ENCODE data around the gene PDZD8. TPM values are rescaled to one million over a fixed set of nuclear protein-coding genes. Genes with fewer than 3 reads are reported as not detected.

The PDZD8 gene
- total RNA-seq, 2 experiments from 2014 or later, result 10.9 to 13.4 TPM

- Mint-ChIP-seq H3K27me3 (peaks cover 3% of the 10 kb centered on the region), H3K4me1 (no peaks in the 10 kb centered on the region), H3K9me3 (no peaks in the 10 kb centered on the region), H3K4me3 (no peak overlapping the region), H3K27ac (no peak overlapping the region), H3K36me3 (ENCODE audit: low read depth) (no peaks in the 10 kb centered on the region)
- no peak for DNase-seq
- ChIA-PET POLR2A (no interaction called here), CTCF (interaction anchor here (1.6 kb wide), 1 partner anchor 50 kb away, joined by 5 read pairs; no protein-coding TSS in a partner anchor)
Measured at GRCh38 chr10:117266400-117266799, 108.8 kb downstream of the PDZD8 start.

- CTCF ChIA-PET, result no interaction called here
- POLR2A ChIA-PET, result no interaction called here
- H3K9me3 Mint-ChIP-seq, result no peaks in the 10 kb centered on the region
- no peaks in the 10 kb centered on the region for H3K4me1 Mint-ChIP-seq
- no peaks in the 10 kb centered on the region for H3K36me3 Mint-ChIP-seq (ENCODE audit: low read depth)
- no peak for DNase-seq
- peaks cover 10% of the 10 kb centered on the region for H3K27me3 Mint-ChIP-seq
- no peak overlapping the region for H3K27ac Mint-ChIP-seq
- no peak overlapping the region for H3K4me3 Mint-ChIP-seq
Measured at GRCh38 chr10:117264782-117265181, 110.5 kb downstream of the PDZD8 start.

GRCh38 chr10:117262903-117263293, 112.3 kb downstream of the PDZD8 start:
- Mint-ChIP-seq H3K4me3 (no peak overlapping the region), H3K4me1 (peaks cover 4% of the 10 kb centered on the region), H3K27ac (no peak overlapping the region), H3K9me3 (no peaks in the 10 kb centered on the region), H3K36me3 (ENCODE audit: low read depth) (no peaks in the 10 kb centered on the region), H3K27me3 (peaks cover 15% of the 10 kb centered on the region)
- POLR2A ChIA-PET, result no interaction called here
- no peak for DNase-seq
- CTCF ChIA-PET, result no interaction called here

- H3K27ac Mint-ChIP-seq, result no peak overlapping the region
- no peak overlapping the region for H3K4me3 Mint-ChIP-seq
- CTCF ChIA-PET, result no interaction called here
- no peak for DNase-seq
- peaks cover 4% of the 10 kb centered on the region for H3K4me1 Mint-ChIP-seq
- POLR2A ChIA-PET, result no interaction called here
- H3K9me3 Mint-ChIP-seq, result no peaks in the 10 kb centered on the region
- no peaks in the 10 kb centered on the region for H3K36me3 Mint-ChIP-seq (ENCODE audit: low read depth)
- peaks cover 15% of the 10 kb centered on the region for H3K27me3 Mint-ChIP-seq
Measured at GRCh38 chr10:117262291-117262902, 112.8 kb downstream of the PDZD8 start.

GRCh38 chr10:117261501-117261900, 113.7 kb downstream of the PDZD8 start:
- Mint-ChIP-seq H3K9me3 (no peaks in the 10 kb centered on the region), H3K27ac (no peak overlapping the region), H3K27me3 (peaks cover 15% of the 10 kb centered on the region), H3K4me1 (peaks cover 4% of the 10 kb centered on the region), H3K36me3 (ENCODE audit: low read depth) (no peaks in the 10 kb centered on the region), H3K4me3 (no peak overlapping the region)
- CTCF ChIA-PET, result no interaction called here
- POLR2A ChIA-PET, result no interaction called here
- DNase-seq, result no peak

- Mint-ChIP-seq H3K27ac (no peak overlapping the region), H3K27me3 (peaks cover 15% of the 10 kb centered on the region), H3K4me3 (no peak overlapping the region), H3K4me1 (peaks cover 4% of the 10 kb centered on the region), H3K36me3 (ENCODE audit: low read depth) (no peaks in the 10 kb centered on the region), H3K9me3 (no peaks in the 10 kb centered on the region)
- POLR2A ChIA-PET, result no interaction called here
- CTCF ChIA-PET, result no interaction called here
- no peak for DNase-seq
Measured at GRCh38 chr10:117260084-117260483, 115.2 kb downstream of the PDZD8 start.

- POLR2A ChIA-PET, result no interaction called here
- H3K27ac Mint-ChIP-seq, result no peak overlapping the region
- CTCF ChIA-PET, result interaction anchor here (0.7 kb wide), 1 partner anchor 497 kb away, joined by 4 read pairs; no protein-coding TSS in a partner anchor
- DNase-seq, result no peak
- peaks cover 4% of the 10 kb centered on the region for H3K4me1 Mint-ChIP-seq
- no peak overlapping the region for H3K4me3 Mint-ChIP-seq
- H3K36me3 Mint-ChIP-seq (ENCODE audit: low read depth), result no peaks in the 10 kb centered on the region
- H3K9me3 Mint-ChIP-seq, result no peaks in the 10 kb centered on the region
- H3K27me3 Mint-ChIP-seq, result peaks cover 15% of the 10 kb centered on the region
Measured at GRCh38 chr10:117259279-117259678, 116.0 kb downstream of the PDZD8 start.

GRCh38 chr10:117257721-117258120, 117.5 kb downstream of the PDZD8 start:
- Mint-ChIP-seq H3K4me1 (peaks cover 4% of the 10 kb centered on the region), H3K36me3 (ENCODE audit: low read depth) (no peaks in the 10 kb centered on the region), H3K9me3 (no peaks in the 10 kb centered on the region), H3K27ac (no peak overlapping the region), H3K27me3 (peaks cover 15% of the 10 kb centered on the region), H3K4me3 (no peak overlapping the region)
- CTCF ChIA-PET, result no interaction called here
- POLR2A ChIA-PET, result no interaction called here
- no peak for DNase-seq

- DNase-seq, result no peak
- Mint-ChIP-seq H3K4me3 (no peak overlapping the region), H3K4me1 (peaks cover 4% of the 10 kb centered on the region), H3K27ac (no peak overlapping the region), H3K9me3 (no peaks in the 10 kb centered on the region), H3K27me3 (peaks cover 15% of the 10 kb centered on the region), H3K36me3 (ENCODE audit: low read depth) (no peaks in the 10 kb centered on the region)
- ChIA-PET CTCF (no interaction called here), POLR2A (no interaction called here)
Measured at GRCh38 chr10:117256910-117257309, 118.3 kb downstream of the PDZD8 start.

- H3K4me1 Mint-ChIP-seq, result peaks cover 4% of the 10 kb centered on the region
- H3K27me3 Mint-ChIP-seq, result peaks cover 12% of the 10 kb centered on the region
- H3K4me3 Mint-ChIP-seq, result no peak overlapping the region
- ChIA-PET CTCF (interaction anchor here (0.8 kb wide), 1 partner anchor 39 kb away, joined by 3 read pairs; no protein-coding TSS in a partner anchor), POLR2A (no interaction called here)
- no peaks in the 10 kb centered on the region for H3K9me3 Mint-ChIP-seq
- no peak for DNase-seq
- H3K27ac Mint-ChIP-seq, result no peak overlapping the region
- no peaks in the 10 kb centered on the region for H3K36me3 Mint-ChIP-seq (ENCODE audit: low read depth)
Measured at GRCh38 chr10:117255835-117256460, 119.3 kb downstream of the PDZD8 start.

- CTCF ChIA-PET, result interaction anchor here (0.8 kb wide), 1 partner anchor 38 kb away, joined by 3 read pairs; no protein-coding TSS in a partner anchor
- Mint-ChIP-seq H3K27me3 (peaks cover 7% of the 10 kb centered on the region), H3K36me3 (ENCODE audit: low read depth) (no peaks in the 10 kb centered on the region), H3K27ac (no peak overlapping the region), H3K4me1 (peaks cover 4% of the 10 kb centered on the region), H3K4me3 (no peak overlapping the region), H3K9me3 (no peaks in the 10 kb centered on the region)
- POLR2A ChIA-PET, result no interaction called here
- DNase-seq, result no peak
Measured at GRCh38 chr10:117254774-117255735, 120.2 kb downstream of the PDZD8 start.

- Mint-ChIP-seq H3K27me3 (peaks cover 5% of the 10 kb centered on the region), H3K9me3 (no peaks in the 10 kb centered on the region), H3K4me1 (peaks cover 5% of the 10 kb centered on the region), H3K36me3 (ENCODE audit: low read depth) (no peaks in the 10 kb centered on the region), H3K4me3 (no peak overlapping the region), H3K27ac (no peak overlapping the region)
- CTCF ChIA-PET, result no interaction called here
- DNase-seq, result no peak
- POLR2A ChIA-PET, result no interaction called here
Measured at GRCh38 chr10:117254338-117254737, 120.9 kb downstream of the PDZD8 start.

- Mint-ChIP-seq H3K9me3 (no peaks in the 10 kb centered on the region), H3K27me3 (peaks cover 5% of the 10 kb centered on the region), H3K4me1 (peaks cover 4% of the 10 kb centered on the region), H3K4me3 (no peak overlapping the region), H3K27ac (no peak overlapping the region), H3K36me3 (ENCODE audit: low read depth) (no peaks in the 10 kb centered on the region)
- ChIA-PET POLR2A (no interaction called here), CTCF (no interaction called here)
- no peak for DNase-seq
Measured at GRCh38 chr10:117253908-117254307, 121.3 kb downstream of the PDZD8 start.

All from activated CD4-positive, alpha-beta T cell treated with anti-CD3 and anti-CD28 coated beads, Interleukin-2, amount 10 ng/mL, durations not matched to agents 7 days and 5 days (primary cell).